Activated CD8-positive, alpha-beta memory T cell treated with anti-CD3 and anti-CD28 coated beads, Interleukin-2, amount 50 U/mL, for 4 hours (primary cell): ENCODE results near the gene PPBP.

Experiments
- DNase-seq: peaks from one replicate; pipeline ENCODE4 v3.0.0-alpha.2; 2020

The PPBP gene

GRCh38 chr4:73988061-73988460 lies at the start of gene PPBP:
TSS of gene PPBP (minus strand) at chr4:73988190. CDS start at chr4:73988103, 87 bp downstream.
- DNase-seq = no peak

- DNase-seq = no peak
Measured at GRCh38 chr4:74037076-74037955, 49.3 kb upstream of the PPBP start.

- no peak for DNase-seq
Measured at GRCh38 chr4:74033739-74034138, 45.7 kb upstream of the PPBP start.

- DNase-seq = no peak
Measured at GRCh38 chr4:74032064-74032463, 44.1 kb upstream of the PPBP start.

- no peak for DNase-seq
Measured at GRCh38 chr4:74031576-74031975, 43.6 kb upstream of the PPBP start.

- DNase-seq = no peak
Measured at GRCh38 chr4:74030285-74030684, 42.3 kb upstream of the PPBP start.

GRCh38 chr4:74028504-74028903 lies 40.5 kb upstream of the PPBP start:
- no peak for DNase-seq

- DNase-seq = no peak
Measured at GRCh38 chr4:74023709-74024108, 35.7 kb upstream of the PPBP start.

- DNase-seq = no peak
Measured at GRCh38 chr4:74021601-74022000, 33.6 kb upstream of the PPBP start.

GRCh38 chr4:74018771-74019170 lies 30.8 kb upstream of the PPBP start:
- no peak for DNase-seq

GRCh38 chr4:74018116-74018515 lies 30.1 kb upstream of the PPBP start:
- DNase-seq = no peak

GRCh38 chr4:74016068-74016467 lies 28.1 kb upstream of the PPBP start:
- no peak for DNase-seq

GRCh38 chr4:74015126-74015780 lies 27.3 kb upstream of the PPBP start:
- no peak for DNase-seq

GRCh38 chr4:74014332-74014731 lies 26.3 kb upstream of the PPBP start:
- DNase-seq = no peak

- DNase-seq = no peak
Measured at GRCh38 chr4:74013264-74013663, 25.3 kb upstream of the PPBP start.

- DNase-seq = no peak
Measured at GRCh38 chr4:74012130-74012529, 24.1 kb upstream of the PPBP start.

GRCh38 chr4:74009307-74009706 lies 21.3 kb upstream of the PPBP start:
- no peak for DNase-seq

GRCh38 chr4:74006009-74006476 lies 18.1 kb upstream of the PPBP start:
- no peak for DNase-seq

GRCh38 chr4:74005528-74005927 lies 17.5 kb upstream of the PPBP start:
- no peak for DNase-seq

- no peak for DNase-seq
Measured at GRCh38 chr4:74004668-74005067, 16.7 kb upstream of the PPBP start.

GRCh38 chr4:74000301-74000700 lies 12.3 kb upstream of the PPBP start:
- DNase-seq = no peak

- no peak for DNase-seq
Measured at GRCh38 chr4:73998040-73999011, 10.3 kb upstream of the PPBP start, which contains the start of gene CXCL5. TSS of gene CXCL5 (minus strand) at chr4:73998677. CDS start at chr4:73998581, 96 bp downstream.

- DNase-seq = no peak
Measured at GRCh38 chr4:73992050-73992449, 4.1 kb upstream of the PPBP start.
